ENCODE results near the gene URM1.
A peak's percentile ranks its signal among the peaks of the same experiment; 100 is the strongest.

GRCh38 chr9:128370752-128371629 lies at the start of gene URM1:
- TF ChIP-seq CTCF (conservative IDR thresholded peaks at IDR 0.05; ENCODE audit: low read length) (peak; percentile 25; the same call in 1 of the 2 replicates), EZH2phosphoT487 (IDR thresholded peaks at IDR 0.05; ENCODE audit: borderline replicate concordance) (no peak)

All from Loucy (cell line).